Natural killer cell treated with Interleukin-12 subunit alpha and Interleukin-12 subunit beta and Interleukin-15 and Interleukin-18, amount 100 ng/mL, for 72 hours (primary cell): ENCODE results near the gene GNG7. TPM values are rescaled to one million over a fixed set of nuclear protein-coding genes. Genes with fewer than 3 reads are reported as not detected.
"Not testable (repeated sequence)": the region's sequence is repeated elsewhere in the genome, so short reads cannot be mapped to it uniquely, and the experiment has no call there.

Experiments
- ATAC-seq, 2 donors: fragments of 150-1000 bp; cut with Tn5 transposase in 1 of 2; sonication (Bioruptor Pico), chemical (Tn5 transposase) in 1 of 2; 2 replicates each; pipeline ENCODE4 v1.10.0; 2021
- DNase-seq: peaks from one replicate; pipeline ENCODE4 v3.0.0; 2022; ENCODE audit warnings: low spot score
- H3K27ac Mint-ChIP-seq, 2 donors: 1 replicate in 1 of 2; 2 replicates in 1 of 2; pipeline ENCODE4 v1.8.0; 2022; ENCODE audit warnings: mixed read lengths in 2 of 2, mild to moderate bottlenecking in 1 of 2, moderate library complexity in 1 of 2
- H3K27me3 Mint-ChIP-seq, 2 donors: 1 replicate in 1 of 2; 2 replicates in 1 of 2; pipeline ENCODE4 v1.8.0; 2022; ENCODE audit warnings: mixed read lengths in 2 of 2
- H3K36me3 Mint-ChIP-seq: one replicate; pipeline ENCODE4 v1.8.0; 2022; ENCODE audit warnings: mixed read lengths
- H3K4me1 Mint-ChIP-seq, 2 donors: 1 replicate in 1 of 2; 2 replicates in 1 of 2; pipeline ENCODE4 v1.8.0; 2022; ENCODE audit warnings: low read depth in 2 of 2, mixed read lengths in 2 of 2, mild to moderate bottlenecking in 1 of 2
- H3K4me3 Mint-ChIP-seq: one replicate; pipeline ENCODE4 v1.8.0; 2022; ENCODE audit warnings: mixed read lengths
- H3K9me3 Mint-ChIP-seq: 2 replicates; pipeline ENCODE4 v1.8.0; 2022; ENCODE audit warnings: mixed read lengths
- total RNA-seq, 2 donors: library from RNA; stranded (reverse); gene quantifications; one replicate each; pipeline ENCODE4 v1.2.3, GENCODE V29; 2022

Gene GNG7
- total RNA-seq, 2 donors from 2014 or later: 0.26 to 0.59 TPM

- peaks cover 3 to 12% of the 10 kb centered on the region in 2 donors for H3K4me1 Mint-ChIP-seq
- no peaks in the 10 kb centered on the region for H3K9me3 Mint-ChIP-seq
- peak; percentile 77 for DNase-seq
- H3K27me3 Mint-ChIP-seq: peaks cover 4 to 16% of the 10 kb centered on the region in 2 donors
- H3K4me3 Mint-ChIP-seq: peak overlapping the region; percentile 68
- ATAC-seq: peak; percentile 85 to 90
- H3K27ac Mint-ChIP-seq: no peak overlapping the region
- no peaks in the 10 kb centered on the region for H3K36me3 Mint-ChIP-seq
Measured at GRCh38 chr19:2494447-2495129, 207.9 kb downstream of the GNG7 start.

- H3K9me3 Mint-ChIP-seq: no peaks in the 10 kb centered on the region
- no peak overlapping the region for H3K27ac Mint-ChIP-seq
- ATAC-seq (no peak), DNase-seq (no peak)
- H3K4me3 Mint-ChIP-seq: peak overlapping the region; percentile 68
- H3K27me3 Mint-ChIP-seq: peaks cover 6 to 19% of the 10 kb centered on the region in 2 donors
- peaks cover 6 to 14% of the 10 kb centered on the region in 2 donors for H3K4me1 Mint-ChIP-seq
- no peaks in the 10 kb centered on the region for H3K36me3 Mint-ChIP-seq
Measured at GRCh38 chr19:2494084-2494446, 208.4 kb downstream of the GNG7 start.

DNA sequence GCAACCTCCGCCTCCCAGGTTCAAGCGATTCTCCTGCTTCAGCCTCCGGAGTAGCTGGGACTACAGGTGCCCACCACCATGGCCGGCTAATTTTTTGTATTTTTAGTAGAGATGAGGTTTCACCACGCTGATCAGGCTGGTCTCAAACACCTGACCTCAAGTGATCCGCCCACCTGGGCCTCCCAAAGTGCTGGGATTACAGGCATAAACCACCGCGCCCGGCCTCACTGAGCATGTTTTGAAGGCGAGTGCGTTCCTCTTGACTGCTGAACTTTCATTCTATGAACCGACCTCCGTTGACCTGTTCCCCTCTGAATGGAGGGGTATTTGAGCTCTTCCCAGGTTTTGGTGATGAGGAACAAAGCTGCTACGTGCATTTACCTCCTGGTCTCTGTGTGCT lies 209.0 kb downstream of the GNG7 start:
- Mint-ChIP-seq H3K4me3 (peak overlapping the region; percentile 68), H3K4me1 (peaks cover 6 to 17% of the 10 kb centered on the region in 2 donors), H3K27me3 (peaks cover 6 to 19% of the 10 kb centered on the region in 2 donors)
- ATAC-seq, H3K27ac Mint-ChIP-seq, H3K36me3 Mint-ChIP-seq, DNase-seq, H3K9me3 Mint-ChIP-seq: not testable (repeated sequence)

- Mint-ChIP-seq H3K36me3 (no peaks in the 10 kb centered on the region), H3K9me3 (no peaks in the 10 kb centered on the region), H3K4me1 (peaks cover 6 to 17% of the 10 kb centered on the region in 2 donors), H3K4me3 (no peak overlapping the region), H3K27me3 (peaks cover 6 to 19% of the 10 kb centered on the region in 2 donors), H3K27ac (peak overlapping the region in 1 of 2 donors; percentile 29)
- DNase-seq (no peak), ATAC-seq (no peak)
Measured at GRCh38 chr19:2492870-2493269, 209.6 kb downstream of the GNG7 start.

DNA sequence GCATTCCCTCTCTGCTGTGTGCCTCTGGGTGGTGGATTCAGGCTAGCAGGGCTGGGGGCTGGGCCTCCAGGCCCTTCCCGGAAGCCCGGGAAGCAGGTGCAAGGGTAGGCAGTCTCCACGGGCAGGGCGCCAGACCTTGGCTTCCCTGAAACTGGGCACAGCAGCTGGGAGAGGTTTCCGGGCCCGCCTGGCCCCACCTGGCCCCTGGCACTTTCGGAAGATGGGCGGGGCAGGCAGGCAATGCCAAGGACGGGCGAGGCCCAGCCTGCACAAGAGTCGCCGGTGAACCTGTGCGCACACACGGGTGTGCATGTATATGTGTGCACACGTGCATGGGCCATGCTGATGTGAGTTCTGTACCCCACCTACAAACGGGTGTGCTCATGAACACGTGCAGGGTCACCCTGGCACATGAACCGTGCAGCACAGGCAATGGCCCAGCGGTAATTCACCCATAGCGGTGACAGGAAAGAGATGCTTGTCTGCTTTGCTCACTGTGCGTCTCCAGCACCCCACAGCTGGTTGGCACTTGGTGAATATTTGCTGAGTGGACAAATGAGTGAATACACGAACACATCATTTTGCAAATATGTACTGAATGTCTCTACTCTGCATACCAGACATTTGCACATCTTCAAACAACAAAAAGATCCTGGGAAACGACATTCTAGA lies 211.2 kb downstream of the GNG7 start:
- Mint-ChIP-seq H3K36me3 (no peaks in the 10 kb centered on the region), H3K27me3 (peaks cover 6 to 21% of the 10 kb centered on the region in 2 donors), H3K4me3 (no peak overlapping the region), H3K27ac (no peak overlapping the region), H3K4me1 (peaks cover 6 to 17% of the 10 kb centered on the region in 2 donors), H3K9me3 (no peaks in the 10 kb centered on the region)
- no peak for ATAC-seq
- DNase-seq: no peak

- Mint-ChIP-seq H3K4me3 (no peak overlapping the region), H3K4me1 (peaks cover 6 to 17% of the 10 kb centered on the region in 2 donors), H3K36me3 (no peaks in the 10 kb centered on the region), H3K9me3 (no peaks in the 10 kb centered on the region), H3K27ac (no peak overlapping the region), H3K27me3 (peaks cover 6 to 21% of the 10 kb centered on the region in 2 donors)
- ATAC-seq (no peak), DNase-seq (no peak)
Measured at GRCh38 chr19:2490659-2491058, 211.8 kb downstream of the GNG7 start.

DNA sequence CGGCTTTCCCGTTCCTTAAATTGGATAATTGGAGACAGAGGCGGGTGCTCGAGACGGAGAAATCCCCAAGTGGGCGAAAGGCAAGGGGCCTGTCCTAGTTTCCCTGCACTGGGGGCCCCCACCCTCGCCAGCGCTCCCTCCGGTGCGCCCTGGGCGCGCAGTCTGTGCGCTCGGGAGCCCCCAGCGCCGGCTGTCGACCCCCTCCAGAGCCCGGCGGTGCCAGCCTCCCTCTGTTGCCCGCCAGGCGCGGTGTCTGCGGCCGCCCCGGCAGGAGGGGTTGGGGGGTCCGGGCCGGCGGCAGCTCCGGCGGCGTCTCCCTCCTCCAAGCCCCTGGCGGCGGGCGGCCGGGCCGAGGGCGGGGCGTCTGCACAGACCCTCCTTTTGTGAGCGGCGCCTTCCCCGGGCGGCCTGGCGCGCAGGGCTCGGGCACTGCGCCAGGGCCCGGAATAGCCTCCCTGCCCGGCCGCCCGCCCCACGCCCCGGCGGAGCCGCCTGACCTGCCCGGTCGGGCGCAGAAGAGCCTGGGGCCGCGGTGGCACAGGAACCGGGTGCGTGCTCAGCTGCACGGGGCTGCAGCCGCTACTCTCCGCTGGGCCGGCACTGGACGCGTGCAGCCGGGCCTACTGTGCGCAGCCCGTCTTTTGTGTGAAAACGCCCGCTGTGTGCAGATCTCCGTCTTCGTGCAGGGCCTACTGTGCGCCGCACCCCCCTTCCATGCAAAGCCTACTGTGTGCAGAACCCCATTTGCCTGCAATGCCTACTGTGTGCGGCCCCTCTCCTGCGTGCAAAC lies 213.4 kb downstream of the GNG7 start:
- ATAC-seq: peak; percentile 49 to 52
- Mint-ChIP-seq H3K36me3 (no peaks in the 10 kb centered on the region), H3K4me3 (peak overlapping the region; percentile 53), H3K4me1 (peaks cover 6 to 14% of the 10 kb centered on the region in 2 donors), H3K27ac (no peak overlapping the region), H3K27me3 (peaks cover 6 to 21% of the 10 kb centered on the region in 2 donors), H3K9me3 (no peaks in the 10 kb centered on the region)
- no peak for DNase-seq

GRCh38 chr19:2488405-2488941 lies 214.0 kb downstream of the GNG7 start:
- no peak overlapping the region for H3K27ac Mint-ChIP-seq
- DNase-seq (no peak), ATAC-seq (peak in 1 of 2 donors; percentile 7)
- peaks cover 6% of the 10 kb centered on the region for H3K36me3 Mint-ChIP-seq
- H3K27me3 Mint-ChIP-seq: peaks cover 6 to 19% of the 10 kb centered on the region in 2 donors
- peak overlapping the region; percentile 4 for H3K4me3 Mint-ChIP-seq
- no peaks in the 10 kb centered on the region for H3K9me3 Mint-ChIP-seq
- peaks cover 6 to 17% of the 10 kb centered on the region in 2 donors for H3K4me1 Mint-ChIP-seq

DNA sequence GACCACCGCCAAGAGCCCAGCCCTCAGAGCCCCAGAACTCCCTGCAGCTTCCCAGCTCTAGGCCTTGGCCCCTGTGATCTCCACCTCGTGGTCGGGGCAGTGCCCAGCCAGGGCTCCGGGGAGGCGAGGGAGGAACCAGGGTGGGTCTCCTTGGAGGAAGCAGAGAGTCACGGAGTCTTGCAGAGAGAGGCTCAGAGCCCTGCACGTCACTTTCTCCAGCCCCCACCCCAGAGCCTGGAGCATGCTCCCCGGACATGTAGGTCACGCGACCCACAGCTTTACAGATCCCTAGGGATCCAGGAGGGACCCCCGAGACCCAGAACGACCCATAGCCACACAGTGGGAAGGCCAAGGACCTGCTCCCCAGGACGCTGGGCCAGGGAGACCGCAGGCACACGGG lies 214.7 kb downstream of the GNG7 start:
- Mint-ChIP-seq H3K27ac (no peak overlapping the region), H3K4me3 (no peak overlapping the region), H3K4me1 (peaks cover 6 to 17% of the 10 kb centered on the region in 2 donors), H3K36me3 (peaks cover 6% of the 10 kb centered on the region), H3K9me3 (no peaks in the 10 kb centered on the region), H3K27me3 (peaks cover 6 to 19% of the 10 kb centered on the region in 2 donors)
- ATAC-seq: no peak
- DNase-seq: no peak

- no peak overlapping the region for H3K4me3 Mint-ChIP-seq
- H3K27me3 Mint-ChIP-seq: peaks cover 6 to 16% of the 10 kb centered on the region in 2 donors
- peaks cover 6% of the 10 kb centered on the region for H3K36me3 Mint-ChIP-seq
- DNase-seq (no peak), ATAC-seq (no peak)
- no peaks in the 10 kb centered on the region for H3K9me3 Mint-ChIP-seq
- H3K4me1 Mint-ChIP-seq: peaks cover 6 to 13% of the 10 kb centered on the region in 2 donors
- no peak overlapping the region for H3K27ac Mint-ChIP-seq
Measured at GRCh38 chr19:2487090-2487489, 215.4 kb downstream of the GNG7 start.

DNA sequence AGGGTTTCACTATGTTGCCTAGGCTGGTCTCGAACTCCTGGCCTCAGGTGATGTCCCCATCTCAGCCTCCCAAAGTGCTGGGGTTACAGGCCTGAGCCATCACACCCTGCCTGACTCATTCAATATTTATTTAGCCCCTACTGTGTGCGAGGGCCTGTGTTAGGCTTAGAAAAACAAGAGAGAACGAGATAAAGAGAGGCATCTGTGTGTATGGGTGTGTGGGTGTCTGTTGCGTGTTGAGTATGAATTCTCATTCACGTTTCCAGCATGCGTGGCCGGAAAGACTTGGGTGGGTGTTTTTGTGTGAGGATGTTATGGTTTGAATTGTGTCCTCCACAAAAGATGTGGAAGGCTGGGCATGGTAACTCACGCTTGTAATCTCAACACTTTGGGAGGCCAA lies 217.1 kb downstream of the GNG7 start:
- no peak for DNase-seq
- Mint-ChIP-seq H3K27ac (no peak overlapping the region), H3K36me3 (peaks cover 6% of the 10 kb centered on the region), H3K4me3 (no peak overlapping the region), H3K4me1 (peaks cover 6 to 13% of the 10 kb centered on the region in 2 donors), H3K27me3 (peaks cover 6 to 8% of the 10 kb centered on the region in 2 donors), H3K9me3 (no peaks in the 10 kb centered on the region)
- no peak for ATAC-seq

- Mint-ChIP-seq H3K4me1 (peaks cover under 1 to 16% of the 10 kb centered on the region in 2 donors), H3K9me3 (no peaks in the 10 kb centered on the region), H3K27me3 (peaks cover 0 to 2% of the 10 kb centered on the region in 2 donors), H3K27ac (no peak overlapping the region), H3K4me3 (no peak overlapping the region), H3K36me3 (peaks cover 6% of the 10 kb centered on the region)
- ATAC-seq (no peak), DNase-seq (no peak)
Measured at GRCh38 chr19:2484178-2484937, 218.1 kb downstream of the GNG7 start.
